ENCODE results near the gene TIRAP.

TIRAP gene

DNA sequence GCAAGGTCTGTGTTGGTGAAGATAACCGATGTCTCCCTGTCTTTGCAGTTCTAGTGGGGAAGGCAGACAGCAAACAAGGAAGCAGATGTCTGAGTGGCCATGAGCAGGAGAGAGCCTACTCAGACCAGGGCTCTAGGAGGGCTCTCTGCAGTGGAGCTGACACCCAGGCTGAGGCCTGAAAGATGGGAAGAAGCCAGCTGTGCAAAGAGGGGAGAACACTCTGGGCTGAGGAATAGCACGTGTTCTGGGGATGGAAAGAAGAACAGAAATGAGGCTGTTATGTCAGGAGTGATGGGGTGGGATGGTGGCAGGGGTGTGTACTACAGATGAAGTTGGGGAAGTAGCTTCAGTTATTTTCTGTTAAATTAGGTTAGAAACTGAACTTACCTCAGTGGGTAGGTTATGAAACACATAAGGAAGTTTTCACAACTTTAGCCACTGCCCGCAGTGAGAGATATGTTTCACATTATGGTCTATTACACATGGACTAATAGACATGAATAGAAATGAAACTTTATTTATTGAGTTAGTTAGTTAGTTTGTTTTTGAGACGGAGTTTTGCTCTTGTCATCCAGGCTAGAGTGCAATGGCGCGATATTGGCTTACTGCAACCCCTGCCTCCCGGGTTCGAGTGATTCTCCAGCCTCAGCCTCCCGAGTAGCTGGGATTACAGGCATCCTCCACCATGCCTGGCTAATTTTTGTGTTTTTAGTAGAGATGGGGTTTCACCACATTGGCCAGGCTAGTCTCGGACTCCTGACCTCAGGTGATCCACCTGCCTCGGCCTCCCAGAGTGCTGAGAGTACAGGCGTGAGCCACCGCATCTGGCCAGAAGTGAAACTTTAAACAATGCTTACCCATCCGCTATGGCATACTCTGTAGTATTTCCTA, 28.8 kb downstream of the TIRAP start:
- Histone ChIP-seq H3K9ac (ENCODE audit: low read depth, low read length) (no peak overlapping the region), H3K36me3 (ENCODE audit: insufficient read depth, low read depth, low read length) (peaks cover 6% of the 10 kb centered on the region; the same call in 1 of the 2 replicates), H3K27me3 (ENCODE audit: insufficient read depth, low read length) (no peaks in the 10 kb centered on the region), H3K27ac (ENCODE audit: low read length) (no peak overlapping the region), H3K4me3 (ENCODE audit: low read length) (no peak overlapping the region), H3K9me3 (ENCODE audit: insufficient read depth, low read depth, low read length) (no peaks in the 10 kb centered on the region), H3K4me1 (ENCODE audit: insufficient read depth, low read length) (no peaks in the 10 kb centered on the region)

DNA sequence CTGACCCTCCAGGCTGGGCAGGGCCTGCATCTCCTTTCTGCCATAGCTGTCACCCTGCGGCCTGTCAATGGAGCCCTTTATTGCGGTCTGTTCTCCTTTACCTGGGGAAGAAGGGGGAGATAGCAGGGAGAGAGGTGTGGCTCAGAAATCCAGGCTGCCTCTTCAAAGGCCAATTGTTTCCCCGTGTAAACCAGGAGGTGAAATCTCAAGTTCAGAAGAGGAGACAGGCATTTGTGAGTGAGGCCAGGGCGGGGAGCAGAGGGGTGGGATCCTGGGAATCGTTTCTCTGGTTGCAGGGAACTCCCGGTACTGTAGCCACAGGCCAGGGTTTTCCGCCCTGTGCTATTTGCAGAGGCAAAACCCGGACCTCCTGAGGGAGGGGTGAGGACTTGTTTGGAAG, 30.1 kb downstream of the TIRAP start:
- peaks cover 5% of the 10 kb centered on the region; the same call in 1 of the 2 replicates for H3K36me3 ChIP-seq (ENCODE audit: insufficient read depth, low read depth, low read length)
- no peaks in the 10 kb centered on the region for H3K27me3 ChIP-seq (ENCODE audit: insufficient read depth, low read length)
- H3K27ac ChIP-seq (ENCODE audit: low read length) = no peak overlapping the region
- H3K9me3 ChIP-seq (ENCODE audit: insufficient read depth, low read depth, low read length) = no peaks in the 10 kb centered on the region
- H3K4me3 ChIP-seq (ENCODE audit: low read length) = no peak overlapping the region
- H3K4me1 ChIP-seq (ENCODE audit: insufficient read depth, low read length) = no peaks in the 10 kb centered on the region
- no peak overlapping the region for H3K9ac ChIP-seq (ENCODE audit: low read depth, low read length)

DNA sequence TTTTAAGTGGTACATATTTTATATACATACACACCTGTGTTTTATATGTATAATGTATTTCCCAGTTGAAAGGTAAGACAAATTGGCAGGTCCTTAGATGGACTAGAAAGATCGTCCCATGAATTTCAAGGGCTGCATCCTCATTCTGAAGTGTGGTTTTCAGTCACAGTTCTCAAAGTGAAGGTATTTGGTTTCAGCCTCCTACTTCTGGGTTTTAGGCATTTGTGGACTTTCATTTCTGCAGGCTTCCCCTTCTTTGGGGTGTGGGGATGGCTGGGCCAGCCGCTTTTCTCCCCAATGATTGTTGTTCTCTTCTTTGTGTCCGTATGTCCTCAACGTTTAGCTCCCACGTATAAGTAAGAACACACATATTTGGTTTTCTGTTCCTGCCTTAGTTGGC, 30.9 kb downstream of the TIRAP start:
- Histone ChIP-seq H3K9ac (ENCODE audit: low read depth, low read length) (no peak overlapping the region), H3K27me3 (ENCODE audit: insufficient read depth, low read length) (no peaks in the 10 kb centered on the region), H3K4me3 (ENCODE audit: low read length) (no peak overlapping the region), H3K36me3 (ENCODE audit: insufficient read depth, low read depth, low read length) (no peaks in the 10 kb centered on the region), H3K27ac (ENCODE audit: low read length) (no peak overlapping the region), H3K9me3 (ENCODE audit: insufficient read depth, low read depth, low read length) (no peaks in the 10 kb centered on the region), H3K4me1 (ENCODE audit: insufficient read depth, low read length) (no peaks in the 10 kb centered on the region)

DNA sequence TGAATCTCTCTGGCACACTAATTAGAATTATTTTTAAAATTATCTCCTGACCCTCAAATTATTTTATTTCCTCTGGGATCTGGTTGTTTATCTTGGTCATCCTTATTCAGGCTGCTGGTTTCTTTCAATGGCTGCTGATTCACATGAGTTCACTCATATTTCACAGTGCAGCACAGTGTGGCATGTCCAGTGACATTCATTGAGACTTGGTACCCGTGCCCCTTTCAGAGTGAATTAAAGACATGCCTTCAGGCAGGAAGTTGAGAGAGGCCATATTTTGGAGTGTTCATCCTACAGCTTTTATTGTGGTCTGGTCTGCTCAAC, 34.5 kb downstream of the TIRAP start:
- no peaks in the 10 kb centered on the region for H3K36me3 ChIP-seq (ENCODE audit: insufficient read depth, low read depth, low read length)
- no peaks in the 10 kb centered on the region for H3K4me1 ChIP-seq (ENCODE audit: insufficient read depth, low read length)
- H3K27me3 ChIP-seq (ENCODE audit: insufficient read depth, low read length) = no peaks in the 10 kb centered on the region
- no peaks in the 10 kb centered on the region for H3K9me3 ChIP-seq (ENCODE audit: insufficient read depth, low read depth, low read length)
- H3K4me3 ChIP-seq (ENCODE audit: low read length) = no peak overlapping the region
- H3K9ac ChIP-seq (ENCODE audit: low read depth, low read length) = no peak overlapping the region
- H3K27ac ChIP-seq (ENCODE audit: low read length) = no peak overlapping the region

DNA sequence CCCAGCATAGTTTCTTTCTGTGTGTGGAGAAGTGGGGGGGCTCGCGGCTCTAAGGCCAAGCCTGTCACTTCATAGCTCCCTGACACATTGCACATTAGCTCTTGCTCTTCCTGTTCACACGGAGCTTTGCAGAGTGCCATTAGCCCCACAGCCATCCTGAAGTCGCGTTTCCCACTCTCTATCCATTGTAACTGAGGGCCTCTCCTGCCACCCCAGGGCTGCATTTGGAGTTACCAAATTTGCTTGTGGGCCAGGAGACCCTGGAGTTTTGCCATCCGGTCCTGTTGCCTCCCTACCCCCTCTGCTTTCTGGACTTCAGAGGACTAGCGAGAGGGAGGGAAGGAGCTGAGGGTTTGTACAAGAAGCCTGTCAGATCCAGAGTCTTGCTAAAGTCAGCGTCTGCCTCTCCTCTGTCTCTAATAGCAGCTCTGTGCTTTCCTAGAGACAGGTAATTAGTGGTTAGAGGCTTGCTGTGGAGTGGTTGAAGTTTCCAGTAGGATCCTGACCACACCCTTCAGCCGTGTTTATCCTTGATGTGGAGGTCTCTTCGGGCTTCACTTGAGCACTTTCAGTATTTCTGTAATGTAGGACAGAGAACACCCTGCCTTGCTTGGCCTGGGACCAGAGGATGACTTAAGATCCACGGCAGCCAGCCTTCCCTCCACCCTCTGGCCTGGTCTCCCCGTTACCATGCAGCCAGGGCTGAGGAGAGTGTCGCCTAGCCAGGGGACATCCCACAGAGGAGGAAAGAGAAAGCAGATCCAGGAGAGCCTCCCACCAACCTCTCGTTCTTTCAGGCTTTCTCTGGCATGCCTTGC, 35.1 kb downstream of the TIRAP start:
- H3K9me3 ChIP-seq (ENCODE audit: insufficient read depth, low read depth, low read length) = no peaks in the 10 kb centered on the region
- no peak overlapping the region for H3K27ac ChIP-seq (ENCODE audit: low read length)
- no peaks in the 10 kb centered on the region for H3K4me1 ChIP-seq (ENCODE audit: insufficient read depth, low read length)
- H3K9ac ChIP-seq (ENCODE audit: low read depth, low read length) = no peak overlapping the region
- no peaks in the 10 kb centered on the region for H3K27me3 ChIP-seq (ENCODE audit: insufficient read depth, low read length)
- H3K36me3 ChIP-seq (ENCODE audit: insufficient read depth, low read depth, low read length) = no peaks in the 10 kb centered on the region
- no peak overlapping the region for H3K4me3 ChIP-seq (ENCODE audit: low read length)

DNA sequence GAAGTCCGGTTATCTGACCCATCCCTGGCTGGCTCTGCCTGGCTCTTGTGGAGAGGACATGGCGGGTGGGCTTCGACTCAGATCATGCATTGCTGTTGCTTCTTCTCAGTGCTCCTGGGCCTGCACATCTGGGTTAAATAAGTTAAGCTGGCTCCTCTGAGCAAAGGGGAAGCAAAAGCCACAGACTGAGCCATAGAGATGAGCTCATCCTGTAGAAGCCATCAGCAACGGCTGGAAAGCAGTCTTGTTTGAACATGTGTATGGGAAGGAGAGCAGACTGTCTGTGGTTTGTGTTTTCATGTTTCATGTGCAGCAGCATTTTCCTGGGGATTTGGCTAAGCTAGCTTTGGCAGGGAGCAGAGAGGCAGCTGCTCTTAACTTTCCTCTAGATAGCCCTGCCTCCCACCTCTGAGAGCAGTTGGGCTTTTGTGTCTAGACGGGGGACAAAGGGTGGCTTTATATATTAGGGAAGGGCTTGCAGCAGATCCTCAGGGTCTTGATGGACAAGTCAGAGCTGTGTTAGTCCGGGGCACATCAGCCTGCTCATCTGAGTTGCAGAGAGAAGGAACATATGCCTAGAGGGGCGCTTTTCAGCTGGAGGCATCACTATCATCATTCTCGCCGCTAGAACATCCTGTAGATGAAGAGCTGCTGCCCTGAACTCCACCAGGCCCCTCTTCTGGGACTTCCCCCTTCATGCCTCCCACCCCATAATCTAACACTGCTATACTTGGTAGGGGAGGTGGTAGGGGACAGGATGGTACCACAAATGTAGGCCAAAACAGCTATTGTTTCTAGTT, 35.9 kb downstream of the TIRAP start:
- Histone ChIP-seq H3K27ac (ENCODE audit: low read length) (no peak overlapping the region), H3K36me3 (ENCODE audit: insufficient read depth, low read depth, low read length) (no peaks in the 10 kb centered on the region), H3K9me3 (ENCODE audit: insufficient read depth, low read depth, low read length) (no peaks in the 10 kb centered on the region), H3K4me1 (ENCODE audit: insufficient read depth, low read length) (no peaks in the 10 kb centered on the region), H3K9ac (ENCODE audit: low read depth, low read length) (no peak overlapping the region), H3K27me3 (ENCODE audit: insufficient read depth, low read length) (no peaks in the 10 kb centered on the region), H3K4me3 (ENCODE audit: low read length) (no peak overlapping the region)

DNA sequence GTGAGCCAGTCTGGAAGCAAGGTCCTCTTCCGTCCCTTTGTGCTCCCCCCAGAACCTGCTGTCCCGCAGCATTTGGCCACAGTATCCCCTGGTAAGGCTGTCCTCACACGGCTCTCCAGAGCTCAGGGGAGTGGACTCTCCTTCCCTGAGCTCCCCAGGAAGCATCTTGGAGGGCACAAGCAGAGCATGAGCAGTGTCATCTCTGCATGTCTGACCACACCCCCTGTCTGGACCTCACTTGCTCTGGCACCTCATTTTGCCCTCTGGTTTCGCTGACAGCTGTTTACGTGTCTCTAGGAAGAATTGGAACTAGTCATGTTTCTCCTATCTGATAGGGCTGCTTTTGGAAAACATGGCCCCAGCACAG, 36.5 kb downstream of the TIRAP start:
- H3K4me1 ChIP-seq (ENCODE audit: insufficient read depth, low read length) = no peaks in the 10 kb centered on the region
- no peaks in the 10 kb centered on the region for H3K36me3 ChIP-seq (ENCODE audit: insufficient read depth, low read depth, low read length)
- H3K9me3 ChIP-seq (ENCODE audit: insufficient read depth, low read depth, low read length) = no peaks in the 10 kb centered on the region
- H3K9ac ChIP-seq (ENCODE audit: low read depth, low read length) = no peak overlapping the region
- H3K27me3 ChIP-seq (ENCODE audit: insufficient read depth, low read length) = no peaks in the 10 kb centered on the region
- no peak overlapping the region for H3K27ac ChIP-seq (ENCODE audit: low read length)
- H3K4me3 ChIP-seq (ENCODE audit: low read length) = no peak overlapping the region

DNA sequence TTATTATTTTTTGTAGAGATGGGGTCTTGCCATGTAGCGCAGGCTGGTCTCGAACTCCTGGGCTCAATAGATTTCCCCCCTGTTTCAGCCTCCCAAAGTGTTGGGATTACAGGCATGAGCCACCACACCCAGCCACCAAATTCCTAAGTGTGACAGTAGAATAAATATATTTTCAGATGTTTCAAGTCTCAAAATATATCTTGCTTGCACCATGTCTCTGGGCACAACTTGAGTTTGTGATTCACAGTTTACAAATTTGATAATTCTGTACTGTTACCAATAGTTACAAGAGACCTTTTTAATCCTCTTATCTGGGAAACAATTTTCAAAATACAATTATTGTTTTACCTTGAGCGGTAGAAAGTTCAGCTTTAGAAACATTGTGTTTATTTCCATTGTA, 40.1 kb downstream of the TIRAP start:
- Histone ChIP-seq H3K36me3 (ENCODE audit: insufficient read depth, low read depth, low read length) (no peaks in the 10 kb centered on the region), H3K27ac (ENCODE audit: low read length) (no peak overlapping the region), H3K27me3 (ENCODE audit: insufficient read depth, low read length) (no peaks in the 10 kb centered on the region), H3K9me3 (ENCODE audit: insufficient read depth, low read depth, low read length) (no peaks in the 10 kb centered on the region), H3K9ac (ENCODE audit: low read depth, low read length) (no peak overlapping the region), H3K4me3 (ENCODE audit: low read length) (no peak overlapping the region), H3K4me1 (ENCODE audit: insufficient read depth, low read length) (no peaks in the 10 kb centered on the region)

DNA sequence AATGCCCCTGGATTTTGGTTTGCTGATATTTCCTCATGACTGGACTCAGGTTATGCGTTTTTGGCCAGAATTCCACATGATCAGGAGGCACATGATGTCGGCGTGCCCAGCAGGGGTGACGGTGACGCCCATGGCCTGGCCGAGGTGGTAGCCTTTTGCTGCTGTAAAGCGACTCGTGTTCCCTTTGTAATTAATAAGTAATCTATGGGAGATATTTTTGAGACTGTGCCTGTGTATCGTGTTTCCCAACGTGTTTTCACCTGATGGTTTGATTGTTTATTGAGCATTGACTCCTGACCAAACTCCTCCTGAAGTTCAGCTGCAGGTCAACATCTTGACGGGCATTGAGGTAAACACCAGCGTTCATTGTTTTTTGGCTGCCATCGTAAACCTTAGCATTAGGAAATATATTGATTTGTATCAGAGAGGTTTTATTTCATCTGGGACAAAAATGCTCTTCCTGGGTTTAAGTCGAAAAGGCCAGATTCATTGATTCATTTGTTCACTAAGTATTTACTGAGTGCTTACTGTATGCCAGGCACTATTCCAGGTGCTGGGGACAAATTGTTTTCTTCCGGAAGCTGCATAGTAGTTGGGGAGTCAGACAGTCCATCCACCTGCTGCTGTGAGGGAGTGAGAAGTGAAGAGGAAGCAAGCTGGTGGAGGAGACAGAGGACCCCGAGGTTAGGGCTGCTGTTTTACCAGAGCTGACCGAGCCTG, 44.5 kb downstream of the TIRAP start:
- Histone ChIP-seq H3K27me3 (ENCODE audit: insufficient read depth, low read length) (no peaks in the 10 kb centered on the region), H3K4me3 (ENCODE audit: low read length) (no peak overlapping the region), H3K9ac (ENCODE audit: low read depth, low read length) (no peak overlapping the region), H3K9me3 (ENCODE audit: insufficient read depth, low read depth, low read length) (no peaks in the 10 kb centered on the region), H3K4me1 (ENCODE audit: insufficient read depth, low read length) (no peaks in the 10 kb centered on the region), H3K36me3 (ENCODE audit: insufficient read depth, low read depth, low read length) (no peaks in the 10 kb centered on the region), H3K27ac (ENCODE audit: low read length) (no peak overlapping the region)

DNA sequence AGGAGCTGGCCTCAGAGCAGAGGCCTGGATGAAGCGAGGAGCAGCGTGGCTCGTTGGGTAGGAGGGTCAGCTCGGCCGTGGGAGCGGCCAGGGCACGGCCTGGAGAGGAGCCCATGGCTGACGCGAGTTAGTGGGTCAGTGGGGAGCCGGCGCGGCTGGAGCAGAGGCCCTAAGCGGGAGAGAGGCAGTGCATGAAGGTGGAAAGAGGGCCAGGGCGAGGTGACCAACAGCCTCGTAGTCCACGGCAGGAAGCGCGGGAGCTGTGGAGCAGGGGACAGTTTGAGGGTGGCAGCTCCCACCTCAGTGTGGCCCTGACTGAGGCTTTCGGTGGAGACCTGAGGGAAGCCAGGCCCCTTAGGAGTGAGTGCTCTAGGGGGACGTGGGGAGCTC, 45.1 kb downstream of the TIRAP start:
- H3K9me3 ChIP-seq (ENCODE audit: insufficient read depth, low read depth, low read length) = no peaks in the 10 kb centered on the region
- no peaks in the 10 kb centered on the region for H3K27me3 ChIP-seq (ENCODE audit: insufficient read depth, low read length)
- no peak overlapping the region for H3K27ac ChIP-seq (ENCODE audit: low read length)
- H3K4me3 ChIP-seq (ENCODE audit: low read length) = no peak overlapping the region
- H3K4me1 ChIP-seq (ENCODE audit: insufficient read depth, low read length) = no peaks in the 10 kb centered on the region
- H3K36me3 ChIP-seq (ENCODE audit: insufficient read depth, low read depth, low read length) = no peaks in the 10 kb centered on the region
- H3K9ac ChIP-seq (ENCODE audit: low read depth, low read length) = no peak overlapping the region

DNA sequence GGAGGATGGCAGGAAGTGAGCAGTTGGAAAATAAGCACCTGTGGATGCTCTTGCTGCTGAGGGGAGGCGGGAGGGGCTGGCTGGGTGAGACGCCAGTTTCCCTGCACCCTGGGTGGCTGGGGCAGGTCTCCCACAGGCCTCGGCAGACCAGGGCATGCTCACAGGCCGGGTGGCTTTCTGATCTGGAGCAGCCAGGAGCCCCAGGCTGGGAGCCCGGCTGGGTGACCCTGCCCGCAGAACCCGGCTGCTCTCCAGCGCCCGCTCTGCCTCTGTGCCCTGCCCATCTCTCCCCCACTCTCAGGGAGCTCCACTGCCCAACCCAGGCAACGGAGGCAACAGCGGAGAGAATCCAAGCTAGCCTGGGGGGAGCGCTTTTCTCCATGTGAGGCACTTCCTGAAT, 45.6 kb downstream of the TIRAP start:
- Histone ChIP-seq H3K9me3 (ENCODE audit: insufficient read depth, low read depth, low read length) (no peaks in the 10 kb centered on the region), H3K9ac (ENCODE audit: low read depth, low read length) (no peak overlapping the region), H3K4me1 (ENCODE audit: insufficient read depth, low read length) (no peaks in the 10 kb centered on the region), H3K27me3 (ENCODE audit: insufficient read depth, low read length) (no peaks in the 10 kb centered on the region), H3K4me3 (ENCODE audit: low read length) (no peak overlapping the region), H3K36me3 (ENCODE audit: insufficient read depth, low read depth, low read length) (0 out of 2 replicates have a peak, but pooled peaks cover 3% of the 10 kb centered on the region), H3K27ac (ENCODE audit: low read length) (no peak overlapping the region)

Measured in iPS-20b (cell line).